GM18951 (cell line): ENCODE measurements around the gene CFAP161.

Source experiments
- POLR2A ChIP-seq: IDR thresholded peaks from 4 replicates; pipeline ENCODE4 v1.6.1; 2011; ENCODE audit warnings: mild to moderate bottlenecking; ENCODE audit not compliant: insufficient read length, insufficient read depth; ENCODE audit errors: extremely low read depth
- in situ Hi-C: fragments of 300-500 bp; cut with MboI; formaldehyde crosslinking; loops from one replicate; pipeline ENCODE4 v1.12.0; 2022; ENCODE audit warnings: low sequenced_read_pairs, mixed read lengths, inconsistent platforms; ENCODE audit not compliant: unreplicated experiment

Gene CFAP161

DNA sequence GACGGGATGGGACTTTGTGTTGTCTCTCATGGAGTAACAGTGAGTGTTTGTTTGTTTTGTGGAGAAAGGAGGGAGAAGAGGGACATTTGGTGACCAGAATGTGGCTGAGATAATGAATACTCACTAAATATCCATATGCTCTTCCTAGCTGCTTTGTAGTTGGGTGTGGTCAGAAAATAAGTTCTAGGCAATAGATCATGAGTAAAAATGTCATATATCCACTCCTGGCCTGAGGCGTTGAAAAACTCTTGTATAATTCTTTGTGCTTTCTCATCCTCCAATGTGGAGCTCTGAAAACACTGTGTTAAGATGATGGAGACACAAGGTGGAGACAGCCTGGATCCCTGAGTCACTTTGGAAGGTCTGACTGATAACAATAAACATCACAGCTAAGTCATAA is 34.6 kb downstream of the CFAP161 start:
- in situ Hi-C loops = no loop called here
- no peak for TF ChIP-seq POLR2A

DNA sequence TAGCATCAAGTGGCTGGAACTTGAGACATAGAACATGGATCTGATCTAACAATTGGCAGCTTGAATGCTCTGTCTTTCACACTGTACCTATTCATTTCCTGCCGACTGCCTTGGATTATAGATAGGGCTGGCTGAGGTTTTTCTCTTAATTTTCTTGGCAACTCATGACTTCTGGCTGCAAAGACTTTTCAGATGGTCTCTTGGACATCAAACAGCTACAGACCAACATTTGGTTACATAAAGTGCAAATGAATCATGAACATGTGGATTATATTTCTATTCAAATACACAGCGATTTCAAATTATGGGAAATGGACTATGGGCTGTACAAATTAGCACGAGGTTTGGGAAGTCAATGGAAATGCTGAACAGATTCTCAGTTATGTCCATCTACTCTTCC is 36.4 kb downstream of the CFAP161 start:
- in situ Hi-C loops = no loop called here
- no peak for TF ChIP-seq POLR2A

DNA sequence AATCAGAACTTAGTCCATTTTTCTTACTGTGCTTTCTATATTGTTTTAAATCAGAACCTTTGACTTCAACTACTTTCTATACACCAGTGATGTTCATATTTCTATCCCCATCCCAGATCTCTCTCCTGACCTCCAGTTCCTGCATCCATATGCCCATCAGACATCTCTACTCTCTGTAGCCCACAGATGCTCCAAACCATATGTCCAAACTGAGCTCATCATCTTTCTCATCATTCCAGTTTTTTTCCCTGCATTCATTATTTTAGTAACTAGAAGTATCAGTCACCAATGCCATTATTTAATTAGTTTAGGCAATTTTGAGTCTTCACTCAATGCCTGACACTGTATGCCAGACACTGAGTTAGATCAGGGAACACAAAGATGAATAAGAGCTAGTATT is 37.2 kb downstream of the CFAP161 start:
- in situ Hi-C loops = no loop called here
- TF ChIP-seq POLR2A = no peak

DNA sequence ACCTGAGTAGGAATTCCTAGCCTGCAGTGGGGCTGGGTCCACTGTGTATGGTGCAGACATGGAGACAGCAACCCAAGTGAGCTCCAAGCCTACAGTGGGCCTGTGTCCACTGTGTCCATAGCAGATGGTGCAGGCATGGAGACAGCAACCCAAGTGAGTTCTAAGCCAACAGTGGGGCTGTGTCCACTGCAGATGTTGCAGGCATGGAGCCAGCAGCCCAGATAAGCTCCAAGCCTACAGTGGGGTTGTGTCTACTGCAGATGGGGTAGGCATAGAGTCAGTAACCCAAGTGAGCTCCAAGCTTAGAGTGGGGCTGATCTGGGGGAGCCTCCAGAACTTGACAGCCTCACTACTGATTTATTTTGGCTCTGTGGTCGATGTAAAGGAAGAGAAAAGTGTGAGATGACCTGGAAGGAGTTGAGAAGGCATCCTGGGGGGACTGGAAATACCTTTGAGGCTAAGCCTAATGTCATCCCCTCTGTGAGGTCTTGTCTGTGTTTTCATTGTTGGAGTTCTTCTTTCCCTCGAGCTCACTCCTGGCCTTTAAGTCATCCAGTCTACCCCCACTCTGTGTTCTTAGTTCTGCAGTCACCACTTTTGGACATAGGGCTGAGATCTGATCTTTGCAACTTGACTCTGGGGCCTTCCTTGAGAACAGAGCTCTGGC is 40.2 kb downstream of the CFAP161 start:
- in situ Hi-C loops = no loop called here
- no peak for TF ChIP-seq POLR2A

DNA sequence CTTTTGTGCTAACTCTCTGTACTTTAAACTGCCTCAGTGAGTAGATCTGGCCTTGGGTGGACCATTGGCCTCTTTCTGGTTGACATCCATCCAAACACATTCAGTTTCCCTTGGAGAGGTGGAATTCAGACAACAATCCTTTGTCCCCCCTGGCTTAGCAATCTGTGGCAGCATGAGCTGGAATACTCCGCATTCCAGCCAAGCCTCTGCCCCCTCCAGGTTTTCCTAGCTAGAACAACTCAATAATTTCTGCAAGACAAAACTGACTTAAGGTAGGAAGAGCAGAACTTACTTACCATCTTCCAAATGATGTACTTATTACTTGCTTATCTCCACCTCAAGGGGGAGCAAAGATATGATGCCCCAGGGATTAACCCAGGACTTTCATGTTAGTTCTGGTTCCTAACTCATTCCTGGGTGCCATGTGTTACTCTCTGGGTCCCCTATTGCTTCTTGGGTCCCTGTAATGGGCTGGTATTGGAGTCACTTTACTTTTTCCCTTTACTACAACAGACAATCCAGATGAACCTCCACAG is 40.8 kb downstream of the CFAP161 start:
- no peak for TF ChIP-seq POLR2A
- in situ Hi-C loops = no loop called here

DNA sequence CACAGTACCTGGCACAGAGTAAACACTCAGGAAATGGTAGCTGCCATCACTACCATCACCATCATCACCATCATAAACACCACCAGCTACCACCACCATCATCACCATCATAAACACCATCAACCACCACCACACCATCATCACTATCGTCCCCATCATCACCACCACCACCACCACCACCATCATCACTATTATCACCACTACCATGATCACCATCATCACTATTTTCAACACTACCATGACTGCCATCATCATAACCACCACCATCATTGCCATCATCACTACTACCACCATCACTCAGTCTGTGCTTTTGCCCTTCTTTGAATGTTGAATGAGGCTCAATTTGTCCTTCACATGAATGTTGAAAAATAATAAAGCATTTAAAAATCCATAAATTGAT is 41.4 kb downstream of the CFAP161 start:
- in situ Hi-C loops = no loop called here
- no peak for TF ChIP-seq POLR2A

DNA sequence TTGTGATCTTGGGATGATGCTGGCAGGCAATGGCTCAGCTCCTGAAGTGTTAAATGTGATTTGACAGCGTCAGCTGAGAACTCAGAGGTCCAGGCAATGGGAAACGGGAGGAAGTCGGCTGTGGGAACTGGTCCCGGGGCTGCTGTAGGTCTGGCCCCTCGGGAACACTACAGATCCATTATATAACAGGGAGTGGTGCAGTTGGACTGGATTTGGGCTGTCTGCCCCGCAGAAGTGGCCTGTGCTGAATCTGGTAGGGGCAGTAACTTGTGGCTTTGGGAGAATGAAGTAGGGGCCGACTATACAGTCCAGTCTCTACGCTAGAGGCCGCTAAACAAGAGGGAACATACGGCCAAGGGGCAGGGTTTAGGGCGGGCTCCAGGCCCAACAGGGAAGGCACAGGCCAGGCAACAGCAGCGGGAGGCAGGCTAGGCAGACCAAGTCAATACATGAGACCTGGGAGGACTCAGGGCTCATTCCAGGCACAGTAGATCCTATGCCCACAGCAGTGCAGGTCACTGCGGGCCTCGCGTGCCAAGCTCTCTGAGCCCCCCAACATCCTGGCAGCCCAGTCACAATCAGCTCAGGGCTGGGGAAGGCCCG is 42.3 kb downstream of the CFAP161 start:
- in situ Hi-C loops = no loop called here
- TF ChIP-seq POLR2A = no peak

DNA sequence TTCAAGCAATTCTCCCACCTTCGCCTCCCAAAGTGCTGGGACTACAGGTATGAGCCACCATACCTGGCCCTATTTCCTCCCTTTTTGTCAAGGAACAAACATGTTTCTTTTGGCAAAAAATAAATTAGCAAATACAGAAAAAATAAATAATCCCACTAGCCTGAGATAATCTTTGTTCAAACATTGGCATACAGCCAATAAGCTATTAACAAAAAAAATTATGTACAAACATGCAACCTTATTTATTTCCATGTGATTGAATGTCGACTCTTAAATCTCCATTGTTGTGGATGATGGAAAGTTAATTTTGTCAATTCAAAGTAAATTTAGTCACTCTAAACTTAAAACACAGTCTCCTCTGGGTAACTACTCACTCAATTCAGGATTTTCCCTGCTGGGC is 44.3 kb downstream of the CFAP161 start:
- no peak for TF ChIP-seq POLR2A
- in situ Hi-C loops = no loop called here

DNA sequence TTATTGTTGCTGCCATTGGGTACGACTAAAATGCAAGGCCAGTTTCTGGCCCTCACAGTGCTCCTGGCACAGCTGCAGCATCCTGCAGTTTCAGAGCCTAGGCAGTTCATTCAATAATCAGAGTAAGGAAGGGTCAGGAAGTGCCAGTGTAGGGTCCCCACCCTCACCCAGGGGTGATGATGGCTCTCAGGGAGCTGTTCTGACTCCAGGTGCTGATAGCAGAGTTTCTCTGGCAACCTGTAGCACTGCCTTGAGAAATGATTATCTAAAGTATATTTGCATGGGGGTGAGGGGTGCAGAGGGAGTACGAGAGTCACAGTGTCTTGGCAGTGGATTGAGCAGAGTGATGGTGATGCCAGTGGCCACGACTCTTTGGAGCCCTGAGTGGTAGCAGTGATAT is 47.1 kb downstream of the CFAP161 start:
- no peak for TF ChIP-seq POLR2A
- in situ Hi-C loops = no loop called here

DNA sequence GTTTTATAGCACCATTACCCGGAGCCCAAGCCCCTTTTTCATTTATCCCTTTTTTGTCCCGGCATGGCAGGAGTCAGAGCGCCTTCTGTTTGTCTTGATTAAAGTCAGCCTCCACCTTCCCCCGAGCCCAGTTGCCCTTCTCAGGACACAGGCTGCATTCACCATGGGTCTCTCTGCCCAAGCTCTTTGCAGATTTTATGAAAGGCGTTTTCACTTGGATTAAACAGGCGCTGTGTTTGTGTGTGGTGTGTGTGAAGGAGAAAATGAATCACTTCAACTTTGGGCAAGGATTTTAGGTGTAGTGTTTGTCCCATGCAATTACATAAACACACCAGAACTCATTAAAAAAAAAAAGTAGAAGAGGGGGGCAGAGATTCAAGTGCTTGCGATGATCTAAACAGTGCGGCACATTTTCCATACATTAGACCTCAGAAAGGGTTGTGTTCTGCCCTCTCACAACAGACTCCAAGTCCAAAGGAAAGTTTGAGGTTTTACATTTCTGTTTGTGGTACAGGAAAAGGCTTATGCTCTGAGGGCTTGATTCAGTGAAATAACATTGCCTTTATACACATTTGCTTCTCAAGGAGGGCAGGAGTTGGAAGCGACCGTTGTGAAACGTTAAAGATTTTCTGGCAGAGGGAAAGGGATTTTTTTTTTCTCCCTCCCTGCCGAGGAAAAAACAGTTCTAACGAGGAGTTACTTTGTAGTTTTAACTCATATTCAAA is 48.1 kb downstream of the CFAP161 start:
- in situ Hi-C loops = no loop called here
- no peak for TF ChIP-seq POLR2A

DNA sequence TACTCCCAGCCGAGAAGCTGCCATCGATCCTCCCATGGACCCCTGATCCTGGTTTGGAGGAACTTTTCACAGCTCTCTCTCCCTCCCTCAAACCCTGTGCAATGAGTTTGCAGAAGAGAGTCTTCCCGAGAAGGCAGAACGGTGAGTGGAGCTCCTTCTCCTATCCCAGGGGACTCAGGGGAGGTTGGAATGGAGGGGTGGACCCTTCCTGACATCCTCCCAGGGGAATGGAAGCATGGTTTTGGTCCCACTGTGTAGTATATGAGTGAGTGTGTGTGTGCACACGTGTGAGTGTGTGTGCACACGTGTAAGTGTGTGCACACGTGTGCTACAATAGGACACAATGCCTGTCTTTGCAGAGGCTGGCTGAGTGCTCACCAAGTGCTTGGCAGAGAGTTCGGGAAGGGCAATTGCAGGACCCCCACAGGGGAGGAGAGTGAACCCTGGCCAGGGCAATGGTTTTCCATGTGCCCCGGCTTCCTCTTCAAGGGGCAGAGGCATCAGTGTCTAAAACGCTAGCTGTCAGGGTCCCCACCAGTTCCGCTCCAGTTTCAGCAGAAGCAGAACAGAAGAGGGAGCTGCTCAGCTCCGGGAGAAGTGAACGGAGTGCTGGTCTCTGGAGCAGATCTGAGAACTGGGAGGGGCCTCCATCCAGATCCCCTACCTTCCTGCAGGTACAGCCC is 48.8 kb downstream of the CFAP161 start:
- TF ChIP-seq POLR2A = no peak
- in situ Hi-C loops = no loop called here

DNA sequence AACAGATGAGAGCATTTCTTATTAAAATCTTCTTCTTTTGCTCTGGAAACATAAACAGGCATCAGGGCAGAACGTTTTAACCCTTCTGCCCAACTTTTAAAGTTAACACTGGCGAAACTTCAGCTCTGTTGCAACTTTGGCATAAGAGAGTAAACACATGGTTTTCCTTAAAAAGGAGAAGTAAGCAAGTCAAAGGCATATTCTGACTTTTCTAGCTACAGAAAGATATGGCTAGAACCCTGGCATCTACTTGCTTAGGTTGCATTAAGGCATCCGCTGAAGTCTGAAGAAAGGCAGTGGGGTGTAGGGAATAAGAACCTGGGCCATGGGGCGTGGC is 49.3 kb downstream of the CFAP161 start:
- TF ChIP-seq POLR2A = no peak
- in situ Hi-C loops = no loop called here

DNA sequence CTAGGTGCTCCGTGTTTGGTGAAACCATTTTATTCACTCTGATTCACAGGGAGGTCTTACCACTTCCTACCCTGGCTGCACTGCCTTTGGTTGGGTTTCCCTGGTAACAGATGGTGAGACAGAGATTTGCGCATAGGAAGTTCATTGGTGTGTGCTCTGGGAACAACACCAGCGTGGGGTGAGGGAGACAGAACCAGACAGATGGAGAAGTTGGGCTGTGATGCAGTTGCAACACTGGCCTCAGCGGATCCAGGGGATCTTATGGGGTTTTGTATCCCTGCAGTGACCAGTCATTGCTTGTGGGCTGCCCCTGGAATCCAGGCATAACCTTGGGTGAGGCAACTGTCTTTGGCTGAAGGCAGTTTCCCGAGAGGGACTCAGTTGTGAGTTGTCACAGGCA is 50.1 kb downstream of the CFAP161 start:
- no peak for TF ChIP-seq POLR2A
- in situ Hi-C loops = no loop called here
